Measurements from ENCODE around the gene SHOC2. TPM values are rescaled to one million over a fixed set of nuclear protein-coding genes. Genes with fewer than 3 reads are reported as not detected.
"Not testable (repeated sequence)": the region's sequence is repeated elsewhere in the genome, so short reads cannot be mapped to it uniquely, and the experiment has no call there.

The SHOC2 gene
- total and polyA plus RNA-seq, 2 of the 4 experiments (the other 2 are of a cell fraction), result 13.4 to 47.5 TPM

DNA sequence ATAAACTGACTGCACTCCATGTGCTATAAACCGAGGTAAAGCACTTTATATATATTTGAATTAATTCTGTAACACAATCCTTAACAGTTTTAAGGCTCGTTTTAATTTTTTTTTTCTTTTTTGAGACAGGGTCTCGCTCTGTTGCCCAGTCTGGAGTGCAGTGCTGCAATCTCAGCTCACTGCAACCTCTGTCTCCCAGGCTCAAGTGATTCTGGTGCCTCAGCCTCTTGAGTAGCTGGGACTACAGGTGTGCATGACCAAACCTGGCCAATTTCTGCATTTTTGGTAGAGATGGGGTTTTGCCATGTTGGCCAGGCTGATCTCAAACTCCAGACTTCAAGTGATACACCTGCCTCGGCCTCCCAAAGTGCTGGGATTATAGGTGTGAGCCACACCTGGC lies 3.8 kb upstream of the SHOC2 start:
- H2BK20ac ChIP-seq (ENCODE audit: low read depth, low read length), result 0 out of 2 replicates have a peak overlapping the region, but pooled peaks have one; percentile 36
- H4K20me1 ChIP-seq (ENCODE audit: insufficient read depth, low read length); H3K9me1 ChIP-seq (ENCODE audit: insufficient read depth, low read length); H3K14ac ChIP-seq (replicated peaks; ENCODE audit: low read depth, low read length); H3K4me2 ChIP-seq (ENCODE audit: low read depth, low read length); H2AFZ ChIP-seq (replicated peaks; ENCODE audit: low read length, poor library complexity); H2AK5ac ChIP-seq (ENCODE audit: low read depth, low read length); H3K23ac ChIP-seq (ENCODE audit: low read depth, low read length); H4K8ac ChIP-seq (ENCODE audit: low read depth in 2 of 2, low read length in 2 of 2); dilution Hi-C loops (cut with HindIII; ENCODE audit: low sequenced_read_pairs, unreplicated experiment); H2AK9ac ChIP-seq (replicated peaks; ENCODE audit: low read depth, low read length, poor library complexity); H3K36me3 ChIP-seq (ENCODE audit: control insufficient read depth, insufficient read depth, low read length); H3K4ac ChIP-seq (ENCODE audit: low read depth, low read length); H3K27ac ChIP-seq (ENCODE audit: insufficient read depth, low read length); H3K27me3 ChIP-seq (ENCODE audit: control insufficient read depth, insufficient read depth, low read length); CTCF ChIA-PET; H4K91ac ChIP-seq (ENCODE audit: insufficient read depth, low read depth, low read length); DNase-seq; H3K56ac ChIP-seq (ENCODE audit: extremely low read depth, insufficient read depth, low read length); POLR2A ChIA-PET (ENCODE audit: unreplicated experiment); in situ Hi-C loops (cut with MboI; ENCODE audit: low sequenced_read_pairs); H3K4me3 ChIP-seq (ENCODE audit: insufficient read depth, low read depth, low read length); H2BK15ac ChIP-seq (ENCODE audit: low read depth, low read length); ATAC-seq (ENCODE audit: low read depth); H4K5ac ChIP-seq (ENCODE audit: low read depth, low read length); H3K9me3 ChIP-seq (ENCODE audit: control insufficient read depth, insufficient read depth, low read length); BruUV-seq (replicated peaks); H3K9ac ChIP-seq (ENCODE audit: low read depth, low read length): not testable (repeated sequence)
- H3K18ac ChIP-seq (ENCODE audit: low read depth, low read length), result 0 out of 2 replicates have a peak overlapping the region, but pooled peaks have one; percentile 15
- intact Hi-C loops (cut with micrococcal nuclease), result loop anchor here (10.0 kb wide), 1 partner anchor 611 kb away; the partner anchor contains the start of gene SMNDC1
- H2BK120ac ChIP-seq (ENCODE audit: low read depth, low read length), result peak overlapping the region; percentile 3; the same call in 1 of the 2 replicates
- H3K79me1 ChIP-seq (ENCODE audit: low read depth in 1 of 2, low read length in 2 of 2), result peaks cover 18 to 39% of the 10 kb centered on the region in 2 experiments
- no CpG with 5 or more reads among the region's 4 CpGs for WGBS, 2 experiments (ENCODE audit: extremely low coverage in 2 of 2, insufficient read length in 1 of 2)
- H3K4me1 ChIP-seq (ENCODE audit: control insufficient read depth, insufficient read depth, low read length), result peaks cover 17% of the 10 kb centered on the region
- H2BK5ac ChIP-seq (ENCODE audit: low read depth, low read length, poor library complexity, severe bottlenecking), result peak overlapping the region; percentile 49

Measured in IMR-90 (cell line).